ENCODE results near the gene ZG16B.

Gene ZG16B

DNA sequence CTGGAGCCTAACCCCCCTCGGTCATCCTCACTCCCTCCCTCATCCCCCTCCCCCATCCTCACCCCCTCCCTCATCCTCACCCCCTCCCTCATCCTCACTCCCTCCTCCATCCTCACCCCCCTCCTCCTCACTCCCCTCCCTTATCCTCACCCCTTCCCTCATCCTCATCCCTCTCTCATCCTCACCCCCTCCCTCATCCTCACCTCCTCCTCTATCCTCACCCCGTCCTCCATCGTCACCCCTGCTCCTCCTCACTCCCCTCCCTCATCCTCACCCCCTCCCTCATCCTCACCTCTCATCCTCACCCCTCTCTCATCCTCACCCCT, 43.3 kb upstream of the ZG16B start:
- Histone ChIP-seq H3K4me1 (ENCODE audit: low read length) (no peaks in the 10 kb centered on the region), H3K4me3 (ENCODE audit: low read length) (no peak overlapping the region), H3K27me3 (ENCODE audit: low read depth, low read length) (0 out of 2 replicates have a peak, but pooled peaks cover 5% of the 10 kb centered on the region), H3K4me2 (ENCODE audit: low read length) (no peak overlapping the region), H3K9me3 (ENCODE audit: insufficient read depth, low read length) (no peaks in the 10 kb centered on the region), H4K20me1 (ENCODE audit: insufficient read depth, low read length) (no peaks in the 10 kb centered on the region), H3K36me3 (replicated peaks; ENCODE audit: low read depth, low read length) (no peaks in the 10 kb centered on the region), H3K79me2 (ENCODE audit: low read length) (no peaks in the 10 kb centered on the region), H3K27ac (ENCODE audit: low read length) (no peak overlapping the region), H3K9ac (ENCODE audit: low read length) (no peak overlapping the region), H2AFZ (ENCODE audit: low read depth, low read length) (no peak overlapping the region)
- TF ChIP-seq, protein P1, sequence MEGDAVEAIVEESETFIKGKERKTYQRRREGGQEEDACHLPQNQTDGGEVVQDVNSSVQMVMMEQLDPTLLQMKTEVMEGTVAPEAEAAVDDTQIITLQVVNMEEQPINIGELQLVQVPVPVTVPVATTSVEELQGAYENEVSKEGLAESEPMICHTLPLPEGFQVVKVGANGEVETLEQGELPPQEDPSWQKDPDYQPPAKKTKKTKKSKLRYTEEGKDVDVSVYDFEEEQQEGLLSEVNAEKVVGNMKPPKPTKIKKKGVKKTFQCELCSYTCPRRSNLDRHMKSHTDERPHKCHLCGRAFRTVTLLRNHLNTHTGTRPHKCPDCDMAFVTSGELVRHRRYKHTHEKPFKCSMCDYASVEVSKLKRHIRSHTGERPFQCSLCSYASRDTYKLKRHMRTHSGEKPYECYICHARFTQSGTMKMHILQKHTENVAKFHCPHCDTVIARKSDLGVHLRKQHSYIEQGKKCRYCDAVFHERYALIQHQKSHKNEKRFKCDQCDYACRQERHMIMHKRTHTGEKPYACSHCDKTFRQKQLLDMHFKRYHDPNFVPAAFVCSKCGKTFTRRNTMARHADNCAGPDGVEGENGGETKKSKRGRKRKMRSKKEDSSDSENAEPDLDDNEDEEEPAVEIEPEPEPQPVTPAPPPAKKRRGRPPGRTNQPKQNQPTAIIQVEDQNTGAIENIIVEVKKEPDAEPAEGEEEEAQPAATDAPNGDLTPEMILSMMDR (IDR thresholded peaks at IDR 0.05; ENCODE audit: low read depth, low read length), result no peak
- no peak for TF ChIP-seq EZH2phosphoT487 (IDR thresholded peaks at IDR 0.05; ENCODE audit: low read depth)

DNA sequence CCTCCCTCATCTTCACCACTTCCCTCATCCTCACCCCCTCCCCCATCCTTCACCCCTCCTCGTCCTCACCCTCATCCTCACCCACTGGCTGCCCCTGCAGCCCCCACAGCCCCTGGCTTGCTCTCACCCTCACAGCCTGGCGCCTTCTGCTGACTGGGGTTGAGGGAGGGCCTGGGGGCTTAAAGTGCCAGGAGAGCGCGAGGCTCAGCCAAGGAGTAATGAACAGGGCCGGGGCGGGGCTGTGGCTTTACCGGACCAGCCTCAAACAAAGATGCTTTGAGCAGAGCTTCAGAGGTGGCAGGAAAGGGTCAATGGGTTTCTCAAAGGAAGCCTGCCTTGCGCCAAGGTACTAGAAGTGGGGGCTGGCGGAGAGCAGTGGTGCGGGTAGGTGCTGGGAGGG, 42.7 kb upstream of the ZG16B start, which contains the start of gene PRSS33:
PRSS33 (minus strand) TSS at position 155 of the 400 bp plus-strand sequence. CDS start 1,013 bp downstream, outside the sequence.
- Histone ChIP-seq H3K4me2 (ENCODE audit: low read length) (no peak within 1 kb of the TSS), H3K27me3 (ENCODE audit: low read depth, low read length) (0 out of 2 replicates have a peak, but pooled peaks cover 5% of the 10 kb centered on the region), H3K9me3 (ENCODE audit: insufficient read depth, low read length) (no peaks in the 10 kb centered on the region), H3K4me1 (ENCODE audit: low read length) (no peaks in the 10 kb centered on the region), H3K27ac (ENCODE audit: low read length) (no peak within 1 kb of the TSS), H4K20me1 (ENCODE audit: insufficient read depth, low read length) (no peaks in the 10 kb centered on the region), H3K36me3 (replicated peaks; ENCODE audit: low read depth, low read length) (no peaks in the 10 kb centered on the region), H3K4me3 (ENCODE audit: low read length) (no peak within 1 kb of the TSS), H3K9ac (ENCODE audit: low read length) (no peak within 1 kb of the TSS), H3K79me2 (ENCODE audit: low read length) (no peaks in the 10 kb centered on the region), H2AFZ (ENCODE audit: low read depth, low read length) (no peak within 1 kb of the TSS)
- no peak for TF ChIP-seq EZH2phosphoT487 (IDR thresholded peaks at IDR 0.05; ENCODE audit: low read depth)
- TF ChIP-seq, protein P1 (IDR thresholded peaks at IDR 0.05; ENCODE audit: low read depth, low read length), result no peak

DNA sequence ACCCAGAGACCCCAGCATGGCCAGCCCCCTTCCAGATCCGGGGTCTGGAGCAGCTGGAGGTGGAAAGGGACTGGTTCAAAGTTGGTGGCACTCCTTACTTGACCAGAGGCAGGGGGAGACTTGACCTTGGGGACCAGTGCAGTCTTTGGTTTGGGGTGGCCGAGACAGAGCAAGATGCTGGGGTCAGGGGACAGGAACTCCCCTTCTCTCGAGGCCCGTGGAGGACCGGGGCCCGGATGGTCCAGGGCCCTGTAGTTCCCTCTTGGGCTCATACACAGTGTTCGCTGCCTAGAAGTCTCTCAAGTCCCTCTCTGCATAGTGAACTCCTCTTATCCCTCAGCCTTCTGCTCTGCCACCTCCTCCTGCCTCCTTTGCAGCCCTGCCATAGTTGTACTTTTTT, 42.1 kb upstream of the ZG16B start:
- Histone ChIP-seq H3K9ac (ENCODE audit: low read length) (no peak overlapping the region), H3K27me3 (ENCODE audit: low read depth, low read length) (0 out of 2 replicates have a peak, but pooled peaks cover 5% of the 10 kb centered on the region), H3K4me1 (ENCODE audit: low read length) (no peaks in the 10 kb centered on the region), H3K9me3 (ENCODE audit: insufficient read depth, low read length) (no peaks in the 10 kb centered on the region), H4K20me1 (ENCODE audit: insufficient read depth, low read length) (no peaks in the 10 kb centered on the region), H3K4me3 (ENCODE audit: low read length) (no peak overlapping the region), H3K4me2 (ENCODE audit: low read length) (no peak overlapping the region), H3K36me3 (replicated peaks; ENCODE audit: low read depth, low read length) (no peaks in the 10 kb centered on the region), H3K79me2 (ENCODE audit: low read length) (no peaks in the 10 kb centered on the region), H3K27ac (ENCODE audit: low read length) (no peak overlapping the region), H2AFZ (ENCODE audit: low read depth, low read length) (no peak overlapping the region)
- TF ChIP-seq, protein P1 (IDR thresholded peaks at IDR 0.05; ENCODE audit: low read depth, low read length), result no peak
- no peak for TF ChIP-seq EZH2phosphoT487 (IDR thresholded peaks at IDR 0.05; ENCODE audit: low read depth)

DNA sequence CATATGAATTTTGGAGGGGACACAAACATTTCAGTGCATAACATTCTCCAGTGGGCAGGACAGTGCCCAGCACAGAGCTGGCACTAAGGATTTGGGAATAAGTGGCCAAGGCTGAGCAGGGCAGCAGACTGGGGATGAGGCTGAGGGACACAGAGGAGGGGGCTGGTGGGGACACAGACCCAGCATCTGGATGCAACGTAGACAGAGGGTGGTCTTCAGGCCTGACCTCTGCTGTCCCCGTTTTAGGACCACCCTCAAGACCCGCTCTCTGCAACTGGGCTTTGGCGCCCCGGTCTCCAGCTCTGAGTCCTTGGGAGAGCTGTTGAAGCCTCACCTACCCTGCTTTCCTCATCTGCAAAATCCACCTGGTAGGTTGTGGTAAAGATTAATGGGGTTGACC, 39.5 kb upstream of the ZG16B start:
- 0 out of 2 replicates have a peak, but pooled peaks cover 5% of the 10 kb centered on the region for H3K27me3 ChIP-seq (ENCODE audit: low read depth, low read length)

More for the DNA sequence above, 39.5 kb upstream of the ZG16B start:
- Histone ChIP-seq H3K4me2 (ENCODE audit: low read length) (no peak overlapping the region), H3K79me2 (ENCODE audit: low read length) (no peaks in the 10 kb centered on the region), H3K27ac (ENCODE audit: low read length) (no peak overlapping the region), H2AFZ (ENCODE audit: low read depth, low read length) (no peak overlapping the region), H3K9me3 (ENCODE audit: insufficient read depth, low read length) (no peaks in the 10 kb centered on the region), H3K4me3 (ENCODE audit: low read length) (no peak overlapping the region), H3K36me3 (replicated peaks; ENCODE audit: low read depth, low read length) (no peaks in the 10 kb centered on the region), H3K4me1 (ENCODE audit: low read length) (no peaks in the 10 kb centered on the region), H4K20me1 (ENCODE audit: insufficient read depth, low read length) (no peaks in the 10 kb centered on the region), H3K9ac (ENCODE audit: low read length) (no peak overlapping the region)
- TF ChIP-seq, protein P1 (IDR thresholded peaks at IDR 0.05; ENCODE audit: low read depth, low read length), result no peak
- TF ChIP-seq EZH2phosphoT487 (IDR thresholded peaks at IDR 0.05; ENCODE audit: low read depth), result no peak
